Dedifferentiated amniotic fluid mesenchymal stem cell (primary cell): ENCODE measurements around the gene MR1.

ENCODE experiments used
- DNase-seq: peaks from one replicate; pipeline ENCODE4 v3.0.0-alpha.2; 2016; ENCODE audit errors: extremely low spot score

MR1 gene

GRCh38 chr1:181090641-181091126, 56.9 kb downstream of the MR1 start:
- DNase-seq, result no peak

- no peak for DNase-seq
Observed at GRCh38 chr1:181091309-181092040, 57.7 kb downstream of the MR1 start.

GRCh38 chr1:181092056-181092455, 58.3 kb downstream of the MR1 start:
- DNase-seq, result no peak

GRCh38 chr1:181092883-181093458, 59.2 kb downstream of the MR1 start:
- DNase-seq, result no peak

- DNase-seq, result peak; percentile 87
Observed at GRCh38 chr1:181094416-181095212, 60.8 kb downstream of the MR1 start.

- no peak for DNase-seq
Observed at GRCh38 chr1:181095260-181095659, 61.5 kb downstream of the MR1 start.

- DNase-seq, result no peak
Observed at GRCh38 chr1:181095763-181096184, 62.0 kb downstream of the MR1 start.

- DNase-seq, result no peak
Observed at GRCh38 chr1:181097242-181097641, 63.5 kb downstream of the MR1 start.

- peak; percentile 41 for DNase-seq
Observed at GRCh38 chr1:181099152-181100014, 65.6 kb downstream of the MR1 start.

GRCh38 chr1:181100015-181100905, 66.5 kb downstream of the MR1 start:
- DNase-seq, result no peak

- DNase-seq, result no peak
Observed at GRCh38 chr1:181100934-181101333, 67.2 kb downstream of the MR1 start.

GRCh38 chr1:181101581-181102226, 67.9 kb downstream of the MR1 start:
- no peak for DNase-seq

- DNase-seq, result no peak
Observed at GRCh38 chr1:181102841-181103240, 69.1 kb downstream of the MR1 start.

GRCh38 chr1:181103399-181103798, 69.6 kb downstream of the MR1 start:
- no peak for DNase-seq

GRCh38 chr1:181104042-181104789, 70.4 kb downstream of the MR1 start:
- DNase-seq, result no peak

- no peak for DNase-seq
Observed at GRCh38 chr1:181104790-181105133, 71.0 kb downstream of the MR1 start.

- DNase-seq, result peak; percentile 76
Observed at GRCh38 chr1:181105134-181106021, 71.6 kb downstream of the MR1 start.

- no peak for DNase-seq
Observed at GRCh38 chr1:181106022-181106312, 72.2 kb downstream of the MR1 start.

GRCh38 chr1:181106479-181106878, 72.7 kb downstream of the MR1 start:
- no peak for DNase-seq
